Neural cell (in vitro differentiated cells): ENCODE measurements around the gene ADGB. TPM values are rescaled to one million over a fixed set of nuclear protein-coding genes. Genes with fewer than 3 reads are reported as not detected.

Experiments
- H2AFZ ChIP-seq: fragments of 200-600, 300-800 bp; sonication (generic), shearing (Covaris generic); 2 replicates; pipeline ENCODE4 v1.6.0; 2014; ENCODE audit warnings: low read depth, mild to moderate bottlenecking, antibody characterized with exemption, low read length, moderate library complexity
- H3F3A ChIP-seq: fragments of 200-600 bp; shearing (Covaris generic); 2 replicates; pipeline ENCODE4 v1.6.1; 2016; ENCODE audit warnings: mild to moderate bottlenecking, moderate library complexity, mixed read lengths, antibody characterized with exemption, low read length; ENCODE audit not compliant: insufficient read depth, poor library complexity, severe bottlenecking
- H3K27ac ChIP-seq: fragments of 200-600, 300-800 bp; sonication (generic), shearing (Covaris generic); 2 replicates; pipeline ENCODE4 v1.5.1; 2014; ENCODE audit warnings: mild to moderate bottlenecking, low read length, moderate library complexity
- H3K27me3 ChIP-seq: fragments of 300-800, 200-600 bp; sonication (generic), shearing (Covaris generic); 2 replicates; pipeline ENCODE4 v1.6.0; 2014; ENCODE audit warnings: mild to moderate bottlenecking, low read depth, low read length, moderate library complexity; ENCODE audit not compliant: insufficient read depth
- H3K36me3 ChIP-seq: fragments of 300-800, 200-600 bp; sonication (generic), shearing (Covaris generic); 2 replicates; pipeline ENCODE4 v1.5.1; 2014; ENCODE audit warnings: mild to moderate bottlenecking, antibody characterized with exemption, low read length, moderate library complexity; ENCODE audit not compliant: insufficient read depth
- H3K4me2 ChIP-seq: fragments of 300-800, 200-600 bp; sonication (generic), shearing (Covaris generic); 2 replicates; pipeline ENCODE4 v1.6.0; 2014; ENCODE audit warnings: mild to moderate bottlenecking, low read length
- H3K4me3 ChIP-seq: fragments of 300-800, 200-600 bp; sonication (generic), shearing (Covaris generic); 2 replicates; pipeline ENCODE4 v1.5.1; 2014; ENCODE audit warnings: mild to moderate bottlenecking, low read length, moderate library complexity
- H3K79me2 ChIP-seq: fragments of 200-600 bp; shearing (Covaris generic); replicated peaks from 2 replicates; pipeline ENCODE4 v1.6.0; 2014; ENCODE audit warnings: mild to moderate bottlenecking, low read length, moderate library complexity; ENCODE audit not compliant: insufficient read depth
- H3K9ac ChIP-seq: fragments of 300-800, 200-600 bp; sonication (generic), shearing (Covaris generic); 2 replicates; pipeline ENCODE4 v1.6.1; 2016; ENCODE audit warnings: mild to moderate bottlenecking, low read length, mixed read lengths
- H3K9me2 ChIP-seq: fragments of 200-600 bp; shearing (Covaris generic); 2 replicates; pipeline ENCODE4 v1.6.1; 2016; ENCODE audit warnings: mild to moderate bottlenecking, low read length, mixed read lengths; ENCODE audit not compliant: insufficient read depth
- H3K9me3 ChIP-seq: fragments of 200-600, 300-800 bp; sonication (generic), shearing (Covaris generic); 2 replicates; pipeline ENCODE4 v1.6.1; 2016; ENCODE audit warnings: mild to moderate bottlenecking, mixed run types, low read length, moderate library complexity, mixed read lengths
- H4K20me1 ChIP-seq: fragments of 200-600 bp; shearing (Covaris generic); 2 replicates; pipeline ENCODE4 v1.6.1; 2016; ENCODE audit warnings: mild to moderate bottlenecking, mixed run types; ENCODE audit not compliant: insufficient read depth
- CTCF ChIP-seq: fragments of 450-650 bp; IDR thresholded peaks from 2 replicates; pipeline ENCODE4 v1.5.1; 2014; ENCODE audit warnings: antibody characterized with exemption, mild to moderate bottlenecking, moderate library complexity; ENCODE audit not compliant: poor library complexity, severe bottlenecking
- EP300 ChIP-seq: fragments of 450-650 bp; conservative IDR thresholded peaks from 2 replicates; pipeline ENCODE4 v1.6.1; 2014; ENCODE audit warnings: antibody characterized with exemption, mild to moderate bottlenecking, moderate library complexity; ENCODE audit not compliant: poor library complexity, severe bottlenecking
- EZH2 ChIP-seq: fragments of 200-600, 300-800 bp; shearing (Covaris generic), sonication (generic); IDR thresholded peaks from 2 replicates; pipeline ENCODE4 v1.6.1; 2014; ENCODE audit warnings: antibody characterized with exemption, low read length, borderline replicate concordance, mild to moderate bottlenecking; ENCODE audit not compliant: insufficient read depth, poor library complexity, severe bottlenecking
- MXI1 ChIP-seq: fragments of 450-650 bp; conservative IDR thresholded peaks from 2 replicates; pipeline ENCODE4 v1.6.1; 2014; ENCODE audit warnings: antibody characterized with exemption, mild to moderate bottlenecking; ENCODE audit not compliant: poor library complexity, severe bottlenecking
- POLR2AphosphoS5 ChIP-seq: IDR thresholded peaks from 2 replicates; pipeline ENCODE4 v1.6.1; 2012
- RAD21 ChIP-seq: fragments of 450-650 bp; conservative IDR thresholded peaks from 2 replicates; pipeline ENCODE4 v1.6.1; 2014; ENCODE audit warnings: antibody characterized with exemption, mild to moderate bottlenecking, moderate library complexity
- REST ChIP-seq: IDR thresholded peaks from 2 replicates; pipeline ENCODE4 v1.6.1; 2012; ENCODE audit warnings: borderline replicate concordance
- SMC3 ChIP-seq: fragments of 450-650 bp; conservative IDR thresholded peaks from 2 replicates; pipeline ENCODE4 v1.6.1; 2014; ENCODE audit warnings: antibody characterized with exemption, mild to moderate bottlenecking, moderate library complexity; ENCODE audit not compliant: poor library complexity
- TAF1 ChIP-seq: IDR thresholded peaks from 2 replicates; pipeline ENCODE4 v1.6.1; 2012; ENCODE audit warnings: low read depth
- polyA plus RNA-seq: library from polyadenylated mRNA; depleted of rRNA; stranded (reverse); fragments of >200 nt; gene quantifications from 2 replicates; pipeline ENCODE4 v1.2.3, GENCODE V29; 2014

The ADGB gene
- polyA plus RNA-seq, 1 donor from 2014 or later: not detected

GRCh38 chr6:146602526-146602925 lies 3.8 kb downstream of the ADGB start:
- Histone ChIP-seq H3K79me2 (no peaks in the 10 kb centered on the region), H3K9ac (no peak overlapping the region), H3K4me2 (no peak overlapping the region), H3K4me3 (no peak overlapping the region), H3F3A (no peaks in the 10 kb centered on the region), H3K27ac (no peak overlapping the region), H4K20me1 (no peaks in the 10 kb centered on the region), H3K36me3 (no peaks in the 10 kb centered on the region), H3K9me3 (no peaks in the 10 kb centered on the region), H3K9me2 (no peaks in the 10 kb centered on the region), H2AFZ (no peak overlapping the region), H3K27me3 (no peaks in the 10 kb centered on the region)
- TF ChIP-seq EP300: no peak
- no peak for TF ChIP-seq RAD21
- TF ChIP-seq EZH2: no peak
- no peak for TF ChIP-seq POLR2AphosphoS5
- TF ChIP-seq SMC3: no peak
- no peak for TF ChIP-seq CTCF
- TF ChIP-seq REST: no peak
- no peak for TF ChIP-seq TAF1
- no peak for TF ChIP-seq MXI1

GRCh38 chr6:146613947-146614346 lies 15.2 kb downstream of the ADGB start:
- Histone ChIP-seq H3K27ac (no peak overlapping the region), H3K9me3 (no peaks in the 10 kb centered on the region), H3K27me3 (no peaks in the 10 kb centered on the region), H3K36me3 (no peaks in the 10 kb centered on the region), H2AFZ (no peak overlapping the region), H3K9ac (no peak overlapping the region), H3F3A (no peaks in the 10 kb centered on the region), H3K79me2 (no peaks in the 10 kb centered on the region), H3K4me2 (no peak overlapping the region), H4K20me1 (no peaks in the 10 kb centered on the region), H3K9me2 (no peaks in the 10 kb centered on the region), H3K4me3 (no peak overlapping the region)
- TF ChIP-seq EP300: no peak
- TF ChIP-seq EZH2: no peak
- TF ChIP-seq MXI1: no peak
- no peak for TF ChIP-seq SMC3
- TF ChIP-seq TAF1: no peak
- no peak for TF ChIP-seq CTCF
- TF ChIP-seq REST: no peak
- no peak for TF ChIP-seq RAD21
- TF ChIP-seq POLR2AphosphoS5: no peak
